ENCODE measurements around the gene HAAO. TPM values are rescaled to one million over a fixed set of nuclear protein-coding genes. Genes with fewer than 3 reads are reported as not detected.

The HAAO gene
- total RNA-seq, 1 experiment from 2014 or later: 8.0 TPM

DNA sequence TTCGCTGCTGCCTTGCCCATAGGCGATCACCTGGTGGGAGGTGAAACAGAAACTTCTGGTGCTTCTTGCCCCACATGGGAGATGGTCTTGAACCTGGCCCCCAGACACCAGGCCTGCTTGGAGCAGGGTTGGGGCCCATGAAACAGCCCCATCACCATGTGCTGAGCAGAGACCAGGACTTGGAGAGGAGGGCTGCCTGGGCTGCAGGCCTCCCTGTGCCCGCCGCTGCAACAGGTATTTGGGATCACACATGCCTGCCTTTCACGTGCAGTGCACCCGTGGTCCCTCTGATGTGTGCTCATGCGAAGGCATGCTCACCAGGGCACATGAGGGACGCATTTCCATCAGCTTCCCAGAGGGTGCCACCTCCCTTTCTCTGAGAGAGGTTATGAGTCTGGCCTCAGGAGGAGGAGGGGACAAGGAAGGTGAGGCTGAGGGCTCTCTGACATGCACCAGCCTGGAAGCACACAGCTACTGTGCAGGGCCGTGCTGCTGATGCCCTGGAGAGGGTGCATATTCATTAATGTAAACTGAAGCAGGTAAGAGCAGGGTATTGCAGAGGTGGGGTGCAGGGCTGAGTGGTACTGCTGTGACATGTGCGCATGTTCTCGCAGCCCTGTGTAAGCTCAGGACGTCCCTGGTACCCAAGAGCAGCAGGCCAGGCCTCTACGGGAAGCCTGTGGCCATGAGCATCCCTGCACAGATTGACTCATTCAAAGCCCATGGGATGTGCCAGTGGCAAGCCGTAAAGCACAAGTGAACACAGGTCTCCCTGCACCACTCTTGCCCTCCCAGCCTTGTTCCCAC lies 24.3 kb downstream of the HAAO start (continued):
- TF ChIP-seq, protein P1, sequence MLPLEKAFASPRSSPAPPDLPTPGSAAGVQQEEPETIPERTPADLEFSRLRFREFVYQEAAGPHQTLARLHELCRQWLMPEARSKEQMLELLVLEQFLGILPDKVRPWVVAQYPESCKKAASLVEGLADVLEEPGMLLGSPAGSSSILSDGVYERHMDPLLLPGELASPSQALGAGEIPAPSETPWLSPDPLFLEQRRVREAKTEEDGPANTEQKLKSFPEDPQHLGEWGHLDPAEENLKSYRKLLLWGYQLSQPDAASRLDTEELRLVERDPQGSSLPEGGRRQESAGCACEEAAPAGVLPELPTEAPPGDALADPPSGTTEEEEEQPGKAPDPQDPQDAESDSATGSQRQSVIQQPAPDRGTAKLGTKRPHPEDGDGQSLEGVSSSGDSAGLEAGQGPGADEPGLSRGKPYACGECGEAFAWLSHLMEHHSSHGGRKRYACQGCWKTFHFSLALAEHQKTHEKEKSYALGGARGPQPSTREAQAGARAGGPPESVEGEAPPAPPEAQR (CRISPR knock-in tag; IDR thresholded peaks at IDR 0.05): no peak
- no peak for TF ChIP-seq JAZF1 (CRISPR knock-in tag; IDR thresholded peaks at IDR 0.05)
- no peak for TF ChIP-seq CREM (CRISPR knock-in tag; IDR thresholded peaks at IDR 0.05)
- no peak for TF ChIP-seq SOX15 (CRISPR knock-in tag; IDR thresholded peaks at IDR 0.05)
- TF ChIP-seq, protein P2, sequence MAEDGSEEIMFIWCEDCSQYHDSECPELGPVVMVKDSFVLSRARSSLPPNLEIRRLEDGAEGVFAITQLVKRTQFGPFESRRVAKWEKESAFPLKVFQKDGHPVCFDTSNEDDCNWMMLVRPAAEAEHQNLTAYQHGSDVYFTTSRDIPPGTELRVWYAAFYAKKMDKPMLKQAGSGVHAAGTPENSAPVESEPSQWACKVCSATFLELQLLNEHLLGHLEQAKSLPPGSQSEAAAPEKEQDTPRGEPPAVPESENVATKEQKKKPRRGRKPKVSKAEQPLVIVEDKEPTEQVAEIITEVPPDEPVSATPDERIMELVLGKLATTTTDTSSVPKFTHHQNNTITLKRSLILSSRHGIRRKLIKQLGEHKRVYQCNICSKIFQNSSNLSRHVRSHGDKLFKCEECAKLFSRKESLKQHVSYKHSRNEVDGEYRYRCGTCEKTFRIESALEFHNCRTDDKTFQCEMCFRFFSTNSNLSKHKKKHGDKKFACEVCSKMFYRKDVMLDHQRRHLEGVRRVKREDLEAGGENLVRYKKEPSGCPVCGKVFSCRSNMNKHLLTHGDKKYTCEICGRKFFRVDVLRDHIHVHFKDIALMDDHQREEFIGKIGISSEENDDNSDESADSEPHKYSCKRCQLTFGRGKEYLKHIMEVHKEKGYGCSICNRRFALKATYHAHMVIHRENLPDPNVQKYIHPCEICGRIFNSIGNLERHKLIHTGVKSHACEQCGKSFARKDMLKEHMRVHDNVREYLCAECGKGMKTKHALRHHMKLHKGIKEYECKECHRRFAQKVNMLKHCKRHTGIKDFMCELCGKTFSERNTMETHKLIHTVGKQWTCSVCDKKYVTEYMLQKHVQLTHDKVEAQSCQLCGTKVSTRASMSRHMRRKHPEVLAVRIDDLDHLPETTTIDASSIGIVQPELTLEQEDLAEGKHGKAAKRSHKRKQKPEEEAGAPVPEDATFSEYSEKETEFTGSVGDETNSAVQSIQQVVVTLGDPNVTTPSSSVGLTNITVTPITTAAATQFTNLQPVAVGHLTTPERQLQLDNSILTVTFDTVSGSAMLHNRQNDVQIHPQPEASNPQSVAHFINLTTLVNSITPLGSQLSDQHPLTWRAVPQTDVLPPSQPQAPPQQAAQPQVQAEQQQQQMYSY (CRISPR knock-in tag; IDR thresholded peaks at IDR 0.05): no peak
- TF ChIP-seq, protein P3, sequence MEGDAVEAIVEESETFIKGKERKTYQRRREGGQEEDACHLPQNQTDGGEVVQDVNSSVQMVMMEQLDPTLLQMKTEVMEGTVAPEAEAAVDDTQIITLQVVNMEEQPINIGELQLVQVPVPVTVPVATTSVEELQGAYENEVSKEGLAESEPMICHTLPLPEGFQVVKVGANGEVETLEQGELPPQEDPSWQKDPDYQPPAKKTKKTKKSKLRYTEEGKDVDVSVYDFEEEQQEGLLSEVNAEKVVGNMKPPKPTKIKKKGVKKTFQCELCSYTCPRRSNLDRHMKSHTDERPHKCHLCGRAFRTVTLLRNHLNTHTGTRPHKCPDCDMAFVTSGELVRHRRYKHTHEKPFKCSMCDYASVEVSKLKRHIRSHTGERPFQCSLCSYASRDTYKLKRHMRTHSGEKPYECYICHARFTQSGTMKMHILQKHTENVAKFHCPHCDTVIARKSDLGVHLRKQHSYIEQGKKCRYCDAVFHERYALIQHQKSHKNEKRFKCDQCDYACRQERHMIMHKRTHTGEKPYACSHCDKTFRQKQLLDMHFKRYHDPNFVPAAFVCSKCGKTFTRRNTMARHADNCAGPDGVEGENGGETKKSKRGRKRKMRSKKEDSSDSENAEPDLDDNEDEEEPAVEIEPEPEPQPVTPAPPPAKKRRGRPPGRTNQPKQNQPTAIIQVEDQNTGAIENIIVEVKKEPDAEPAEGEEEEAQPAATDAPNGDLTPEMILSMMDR (IDR thresholded peaks at IDR 0.05): no peak
- TF ChIP-seq, protein P4, sequence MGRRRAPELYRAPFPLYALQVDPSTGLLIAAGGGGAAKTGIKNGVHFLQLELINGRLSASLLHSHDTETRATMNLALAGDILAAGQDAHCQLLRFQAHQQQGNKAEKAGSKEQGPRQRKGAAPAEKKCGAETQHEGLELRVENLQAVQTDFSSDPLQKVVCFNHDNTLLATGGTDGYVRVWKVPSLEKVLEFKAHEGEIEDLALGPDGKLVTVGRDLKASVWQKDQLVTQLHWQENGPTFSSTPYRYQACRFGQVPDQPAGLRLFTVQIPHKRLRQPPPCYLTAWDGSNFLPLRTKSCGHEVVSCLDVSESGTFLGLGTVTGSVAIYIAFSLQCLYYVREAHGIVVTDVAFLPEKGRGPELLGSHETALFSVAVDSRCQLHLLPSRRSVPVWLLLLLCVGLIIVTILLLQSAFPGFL (CRISPR knock-in tag; IDR thresholded peaks at IDR 0.05; ENCODE audit: borderline replicate concordance): no peak
- no peak for TF ChIP-seq NR3C1 (CRISPR knock-in tag; conservative IDR thresholded peaks at IDR 0.05; ENCODE audit: low read depth)

DNA sequence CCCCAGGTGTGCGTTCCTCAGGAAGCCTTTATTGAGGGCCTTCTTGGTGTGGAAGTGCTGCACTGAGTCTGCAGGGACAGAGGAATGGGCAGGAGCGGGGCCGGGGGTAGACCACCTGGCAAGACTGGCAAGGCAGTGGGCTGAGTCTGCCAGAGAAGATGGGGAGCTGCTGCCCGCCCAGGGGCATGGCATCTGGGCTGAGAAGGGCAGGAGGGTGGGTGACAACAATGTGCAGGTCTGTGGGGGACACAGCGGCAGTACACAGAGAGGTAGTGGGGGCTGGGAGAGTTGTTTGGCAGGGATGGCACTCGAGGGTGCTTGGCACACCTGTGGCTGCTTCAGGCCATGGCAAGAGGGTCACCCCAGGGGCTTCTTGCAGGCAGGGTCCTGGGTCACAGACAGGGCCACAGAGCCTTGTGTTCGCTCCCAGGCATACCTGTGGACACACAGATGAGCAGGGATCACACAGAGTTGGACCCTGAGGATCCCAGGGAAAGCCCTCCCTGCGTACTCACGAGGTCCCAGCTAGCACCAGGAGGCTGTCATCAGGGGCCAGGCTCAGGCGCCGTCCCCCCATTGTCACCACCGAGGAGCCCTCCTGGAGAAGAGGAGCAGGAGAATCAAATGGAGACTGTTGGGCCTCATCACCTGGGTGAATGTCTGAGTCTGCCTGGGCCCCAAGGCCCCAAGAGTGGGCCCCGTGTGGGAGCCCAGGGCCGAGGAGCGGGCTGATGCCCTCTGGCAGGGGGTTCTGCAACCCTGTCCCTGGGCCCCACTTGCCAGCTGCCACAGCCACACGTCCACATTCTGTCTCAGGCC lies 25.1 kb downstream of the HAAO start:
- Mint-ChIP-seq H3K4me1 (peaks cover 16% of the 10 kb centered on the region), H3K4me3 (no peak overlapping the region), H3K9me3 (no peaks in the 10 kb centered on the region), H3K27me3 (ENCODE audit: low read depth) (no peaks in the 10 kb centered on the region), H3K36me3 (peaks cover 3% of the 10 kb centered on the region; the same call in 1 of the 2 replicates), H3K27ac (no peak overlapping the region)
- ChIA-PET CTCF (no interaction called here), POLR2A (no interaction called here)
- ATAC-seq (no peak), DNase-seq (ENCODE audit: low spot score) (no peak)
- TF ChIP-seq TEAD4 (CRISPR knock-in tag; IDR thresholded peaks at IDR 0.05) (no peak), GABPB1 (CRISPR knock-in tag; IDR thresholded peaks at IDR 0.05) (no peak), ZNF423 (CRISPR knock-in tag; IDR thresholded peaks at IDR 0.05) (no peak), FOXK1 (CRISPR knock-in tag; IDR thresholded peaks at IDR 0.05) (no peak), ZNF671 (CRISPR knock-in tag; IDR thresholded peaks at IDR 0.05) (no peak), JAZF1 (CRISPR knock-in tag; IDR thresholded peaks at IDR 0.05) (no peak), PRRX2 (CRISPR knock-in tag; IDR thresholded peaks at IDR 0.05) (no peak), ESRRA (CRISPR knock-in tag; IDR thresholded peaks at IDR 0.05; ENCODE audit: borderline replicate concordance) (no peak), KAT7 (CRISPR knock-in tag; IDR thresholded peaks at IDR 0.05; ENCODE audit: borderline replicate concordance) (no peak), ZNF219 (CRISPR knock-in tag; IDR thresholded peaks at IDR 0.05; ENCODE audit: borderline replicate concordance) (no peak)
- TF ChIP-seq, protein P5, sequence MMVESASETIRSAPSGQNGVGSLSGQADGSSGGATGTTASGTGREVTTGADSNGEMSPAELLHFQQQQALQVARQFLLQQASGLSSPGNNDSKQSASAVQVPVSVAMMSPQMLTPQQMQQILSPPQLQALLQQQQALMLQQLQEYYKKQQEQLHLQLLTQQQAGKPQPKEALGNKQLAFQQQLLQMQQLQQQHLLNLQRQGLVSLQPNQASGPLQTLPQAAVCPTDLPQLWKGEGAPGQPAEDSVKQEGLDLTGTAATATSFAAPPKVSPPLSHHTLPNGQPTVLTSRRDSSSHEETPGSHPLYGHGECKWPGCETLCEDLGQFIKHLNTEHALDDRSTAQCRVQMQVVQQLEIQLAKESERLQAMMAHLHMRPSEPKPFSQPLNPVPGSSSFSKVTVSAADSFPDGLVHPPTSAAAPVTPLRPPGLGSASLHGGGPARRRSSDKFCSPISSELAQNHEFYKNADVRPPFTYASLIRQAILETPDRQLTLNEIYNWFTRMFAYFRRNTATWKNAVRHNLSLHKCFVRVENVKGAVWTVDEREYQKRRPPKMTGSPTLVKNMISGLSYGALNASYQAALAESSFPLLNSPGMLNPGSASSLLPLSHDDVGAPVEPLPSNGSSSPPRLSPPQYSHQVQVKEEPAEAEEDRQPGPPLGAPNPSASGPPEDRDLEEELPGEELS (CRISPR knock-in tag; IDR thresholded peaks at IDR 0.05): no peak
- TF ChIP-seq, protein P3 (IDR thresholded peaks at IDR 0.05): no peak

Data from WTC11 (cell line).